ENCODE data around the gene RFTN1.
"Not testable (repeated sequence)": the region's sequence is repeated elsewhere in the genome, so short reads cannot be mapped to it uniquely, and the experiment has no call there.

RFTN1 gene

DNA sequence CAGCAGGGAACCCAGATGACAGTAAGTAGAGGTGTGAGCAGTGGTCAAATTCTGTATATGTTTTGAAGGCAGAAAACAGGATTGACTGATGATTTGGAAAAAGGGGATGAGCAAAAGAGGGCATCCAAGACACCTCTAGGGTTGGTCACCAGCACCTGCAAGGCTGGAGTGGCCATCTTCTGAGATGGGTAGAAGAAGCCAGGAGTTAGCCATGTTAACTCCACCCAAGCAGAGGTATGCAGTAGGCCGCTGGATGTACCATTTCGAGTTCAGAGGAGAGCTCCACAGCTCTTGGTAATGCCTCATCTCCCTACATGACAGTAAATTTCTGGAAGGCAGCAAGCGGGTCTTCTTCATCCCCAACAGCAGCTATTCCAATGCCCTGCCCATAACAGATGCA, 7.0 kb downstream of the RFTN1 start:
- DNase-seq, result no peak

- no peak for DNase-seq
Measured at GRCh38 chr3:16504692-16505091, 8.8 kb downstream of the RFTN1 start.

- DNase-seq, result peak; percentile 35
Measured at GRCh38 chr3:16504242-16504641, 9.3 kb downstream of the RFTN1 start.

DNA sequence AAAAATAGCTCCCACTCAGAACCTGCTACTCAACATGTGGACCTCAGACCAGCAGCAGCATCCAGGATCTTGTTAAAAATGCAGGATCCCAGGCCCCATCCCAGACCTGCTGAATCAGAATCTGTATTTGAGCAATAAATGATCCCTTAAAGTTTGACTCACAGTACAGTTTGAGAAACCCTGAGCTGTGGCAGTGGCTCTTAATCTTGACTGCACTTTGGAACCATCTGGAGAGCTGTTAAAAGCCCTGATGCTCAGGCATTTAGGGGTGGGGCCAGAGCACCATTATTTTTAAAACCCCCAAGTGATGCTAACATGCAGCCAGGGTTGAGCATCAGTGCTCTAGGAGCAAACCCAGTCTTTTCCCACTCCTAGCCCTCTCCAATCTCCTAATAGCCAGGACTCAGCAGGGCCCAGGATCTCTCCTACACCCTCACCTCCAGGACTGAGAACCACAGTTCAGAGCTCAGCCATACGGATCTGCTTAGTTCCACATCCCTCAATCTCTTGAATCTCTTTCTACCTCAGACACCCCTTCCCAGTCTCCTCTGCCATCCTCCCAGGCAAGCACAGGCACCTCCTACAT, 10.2 kb downstream of the RFTN1 start:
- no peak for DNase-seq

DNA sequence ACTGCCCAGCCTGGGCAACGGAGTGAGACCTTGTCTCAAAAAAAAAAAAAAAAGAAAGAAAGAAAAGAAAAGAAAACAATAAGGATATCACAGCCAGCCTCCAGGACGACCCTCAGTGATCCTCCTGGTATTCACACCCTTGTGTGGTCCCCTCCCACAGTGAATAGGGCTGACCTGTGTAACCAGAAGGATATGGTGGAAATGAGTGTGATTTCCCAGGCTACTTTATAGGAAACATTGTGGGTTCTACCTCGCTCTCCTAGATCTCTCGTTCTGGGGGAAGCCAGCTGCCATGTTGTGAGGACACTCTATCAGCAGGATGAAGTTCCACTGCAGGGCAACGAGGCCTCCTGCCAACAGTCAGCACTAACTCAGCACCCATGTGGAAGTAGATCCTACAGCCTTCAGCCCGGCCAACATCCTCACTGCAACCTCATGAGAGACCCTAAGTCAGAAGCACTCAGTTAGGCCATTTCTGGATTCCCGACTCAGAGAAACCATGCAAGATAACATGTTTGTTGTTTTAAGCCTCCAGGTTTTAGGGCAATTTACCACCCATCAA, 11.1 kb downstream of the RFTN1 start:
- DNase-seq, result no peak

GRCh38 chr3:16501376-16501775, 12.1 kb downstream of the RFTN1 start:
- no peak for DNase-seq

- DNase-seq, result no peak
Measured at GRCh38 chr3:16500911-16501310, 12.6 kb downstream of the RFTN1 start.

- DNase-seq, result no peak
Measured at GRCh38 chr3:16500093-16500492, 13.4 kb downstream of the RFTN1 start.

GRCh38 chr3:16499351-16499750, 14.1 kb downstream of the RFTN1 start:
- no peak for DNase-seq

DNA sequence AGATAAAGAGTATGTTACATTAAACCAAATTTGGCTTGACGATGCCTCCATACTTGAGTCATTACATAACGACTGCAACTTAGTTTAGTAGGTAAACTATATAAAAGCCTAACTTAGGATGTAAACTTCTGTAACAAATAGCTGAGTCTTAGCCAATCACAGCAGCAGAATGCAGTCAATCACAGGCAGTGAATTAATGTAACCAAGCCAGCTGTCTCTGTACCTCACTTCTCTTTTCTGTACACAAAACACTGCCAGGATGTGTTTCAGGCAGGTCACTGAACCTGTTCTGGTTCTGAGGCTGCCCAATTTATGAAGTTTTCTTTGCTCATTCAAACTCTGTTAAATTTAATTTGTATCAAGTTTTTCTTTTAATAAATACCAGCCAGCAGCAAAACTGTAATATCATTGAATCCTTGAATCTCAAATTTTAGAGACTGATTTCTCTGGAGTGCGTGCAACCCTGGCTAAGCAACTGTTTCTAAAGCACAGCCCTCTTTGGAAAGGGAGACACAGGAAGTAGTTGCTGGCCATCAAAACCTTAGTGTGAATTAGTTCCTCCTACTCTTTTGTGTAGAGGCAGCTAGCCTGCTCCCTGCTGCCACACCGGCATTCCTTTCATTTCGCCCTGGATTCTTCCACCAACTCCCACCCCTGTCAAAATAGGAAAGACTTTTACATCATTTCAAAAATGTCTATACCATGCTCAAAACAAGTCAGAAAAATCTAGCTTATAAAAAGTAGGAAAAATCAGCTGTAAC, 15.2 kb downstream of the RFTN1 start:
- DNase-seq, result no peak

DNA sequence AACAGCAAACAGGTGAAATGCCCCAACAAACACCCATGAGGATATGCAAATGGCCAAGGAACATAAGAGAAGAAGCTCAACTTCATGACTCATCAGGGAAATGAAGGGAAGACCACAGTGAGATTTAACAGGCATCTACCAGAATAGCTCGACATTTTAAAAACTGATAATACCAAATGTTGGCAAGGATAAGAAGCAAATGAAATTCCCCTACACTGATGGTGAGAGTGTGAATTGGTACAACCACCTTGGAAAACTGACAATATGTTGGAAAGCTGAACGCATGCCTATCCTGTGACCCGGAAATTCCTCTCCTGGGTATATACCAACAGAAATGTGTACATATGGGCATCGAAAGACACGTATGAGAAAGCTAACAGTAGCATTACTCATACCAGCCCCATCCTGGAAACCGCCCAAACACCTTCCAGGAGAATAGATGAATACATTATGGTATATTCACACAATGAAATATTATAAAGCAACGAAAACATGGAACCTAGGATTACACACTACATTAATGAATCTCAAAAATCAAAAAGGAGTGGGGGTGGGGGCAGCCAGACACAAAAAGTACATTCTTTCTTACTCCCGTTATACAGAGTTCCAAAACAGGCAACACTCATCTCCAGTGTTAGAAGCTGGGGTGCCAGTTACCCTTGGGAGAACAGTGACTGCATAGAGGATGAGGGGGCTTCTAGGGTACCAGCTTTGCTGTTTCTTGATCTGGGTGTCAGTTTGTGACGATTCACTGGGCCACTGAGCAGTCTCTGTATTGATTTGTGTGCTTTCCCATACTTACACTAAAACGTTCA, 16.9 kb downstream of the RFTN1 start:
- DNase-seq, result peak; percentile 44

DNA sequence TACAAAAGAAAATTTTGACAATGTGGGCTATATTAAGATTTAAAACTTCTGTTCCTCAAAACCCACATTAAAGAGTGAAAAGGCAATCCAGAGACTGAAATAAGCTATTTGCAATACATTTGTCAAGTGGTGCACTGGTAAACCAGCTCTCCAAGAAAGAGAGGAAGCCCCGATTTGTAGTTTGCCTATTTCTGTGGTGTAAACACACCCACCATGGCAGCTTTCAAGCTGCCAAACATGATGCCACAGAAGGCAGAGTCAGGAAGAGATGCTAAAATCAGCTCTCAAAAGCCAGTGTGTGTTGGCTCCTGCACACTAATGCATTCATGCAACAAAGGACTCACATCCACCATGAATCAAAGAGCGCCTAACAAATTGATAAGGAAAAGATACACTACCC, 17.5 kb downstream of the RFTN1 start:
- no peak for DNase-seq

GRCh38 chr3:16494814-16495431, 18.6 kb downstream of the RFTN1 start:
- DNase-seq, result no peak

DNA sequence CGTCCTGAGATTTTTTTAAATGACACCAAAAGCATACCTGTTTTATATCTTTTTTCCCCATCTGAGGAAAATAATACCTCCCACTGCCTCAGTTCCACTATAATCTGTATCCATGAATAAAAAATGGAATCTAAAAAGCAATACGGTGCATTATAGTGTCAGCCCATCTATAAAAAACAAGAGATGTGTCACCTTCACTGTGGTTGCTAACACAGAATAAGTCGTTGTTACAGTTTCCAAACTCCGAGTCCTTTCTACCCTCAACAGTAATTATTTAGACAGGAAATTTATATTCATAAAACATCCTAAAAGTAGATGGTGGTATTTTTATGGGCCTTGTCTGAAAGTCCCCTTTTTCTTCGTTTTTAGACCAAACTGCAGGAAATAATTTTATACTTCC, 19.4 kb downstream of the RFTN1 start:
- DNase-seq, result no peak

GRCh38 chr3:16490062-16490619, 23.4 kb downstream of the RFTN1 start:
- DNase-seq, result no peak

DNA sequence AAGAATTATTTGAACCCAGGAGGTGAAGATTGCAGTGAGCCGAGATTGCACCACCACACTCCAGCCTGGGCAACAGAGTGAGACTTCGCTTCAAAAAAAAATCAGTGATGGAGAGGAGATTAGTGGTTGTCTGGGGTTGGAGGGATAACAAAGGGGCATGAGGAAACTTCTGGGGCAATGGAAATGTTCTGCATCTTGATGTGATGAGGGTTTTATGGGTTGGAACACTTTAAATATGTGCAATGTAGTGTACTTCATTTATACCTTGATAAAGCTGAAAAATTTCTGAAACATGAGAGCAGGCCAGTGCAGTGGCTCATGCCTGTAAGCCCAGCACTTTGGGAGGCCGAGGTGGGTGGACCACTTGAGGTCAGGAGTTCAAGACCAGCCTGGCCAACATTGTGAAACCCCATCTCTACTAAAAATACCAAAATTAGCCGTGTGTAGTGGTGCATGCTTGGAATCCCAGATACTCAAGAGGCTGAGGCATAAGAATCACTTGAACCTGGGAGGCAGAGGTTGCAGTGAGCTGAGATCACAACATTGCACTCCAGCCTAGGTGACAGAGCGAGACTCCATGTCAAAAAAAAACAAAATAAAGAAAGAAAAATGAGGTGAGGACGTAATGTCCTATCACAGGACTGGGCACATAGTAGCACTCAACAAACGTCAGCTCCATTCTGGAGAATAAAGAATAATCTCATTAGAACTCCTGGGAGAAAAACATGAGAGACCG, 24.0 kb downstream of the RFTN1 start:
- not testable (repeated sequence) for DNase-seq

- no peak for DNase-seq
Measured at GRCh38 chr3:16488637-16489036, 24.9 kb downstream of the RFTN1 start.

DNA sequence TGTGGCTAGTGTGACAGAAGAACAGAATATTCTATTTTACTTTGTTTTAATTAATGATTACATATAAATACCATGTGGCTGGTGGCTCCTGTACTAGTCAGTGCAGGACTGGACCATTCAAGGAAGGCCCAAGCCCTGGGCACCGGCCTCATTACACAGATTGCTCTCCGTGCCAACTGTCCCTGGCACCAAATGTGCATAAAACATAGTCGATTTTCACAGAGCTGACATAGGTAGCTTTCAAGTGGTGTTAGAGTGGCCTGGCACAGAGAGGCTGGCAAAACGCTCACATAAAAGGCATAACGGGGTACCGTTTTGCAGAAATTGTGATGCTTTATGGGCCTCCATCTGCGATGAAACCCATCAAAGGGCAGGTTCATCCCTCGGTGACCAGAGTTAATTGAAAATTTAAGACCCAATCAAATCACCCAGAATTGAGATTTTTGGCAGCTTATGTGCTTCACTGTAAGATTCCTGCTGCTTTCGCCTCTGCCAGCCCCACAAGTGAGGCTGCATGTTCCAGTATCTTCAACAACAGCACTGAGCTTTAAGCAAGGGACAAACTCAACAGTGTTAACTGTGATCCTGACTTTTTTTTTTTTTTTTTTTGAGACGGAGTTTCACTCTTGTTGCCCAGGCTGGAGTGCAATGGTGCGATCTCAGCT, 25.9 kb downstream of the RFTN1 start:
- no peak for DNase-seq

- DNase-seq, result no peak
Measured at GRCh38 chr3:16486951-16487480, 26.5 kb downstream of the RFTN1 start.

GRCh38 chr3:16486201-16486600, 27.3 kb downstream of the RFTN1 start:
- DNase-seq, result no peak

DNA sequence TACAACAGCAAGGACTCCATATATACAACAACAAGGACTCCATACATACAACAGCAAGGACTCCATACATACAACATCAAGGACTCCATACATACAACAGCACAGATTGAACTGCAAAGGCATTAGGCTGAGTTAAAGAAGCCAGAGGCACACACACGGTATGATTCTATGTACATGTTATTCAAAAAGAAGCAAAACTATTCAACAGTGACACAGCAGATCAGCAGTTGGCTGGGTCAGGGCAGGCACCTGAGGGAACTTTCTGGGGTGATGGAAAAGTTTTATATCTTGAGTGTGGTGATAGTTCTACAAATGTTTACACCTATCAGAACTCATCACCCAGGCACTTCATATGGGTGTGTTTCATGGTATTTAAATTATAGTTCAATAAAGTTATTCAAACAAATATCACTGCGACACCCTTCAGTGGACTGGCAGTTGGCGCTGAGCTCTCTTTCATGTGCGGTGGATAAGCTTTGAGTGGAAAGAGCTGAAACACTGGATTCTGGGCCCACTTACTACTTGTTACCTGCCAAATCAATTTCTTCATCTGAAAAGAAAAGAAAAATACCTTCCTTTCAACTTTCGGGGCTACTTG, 28.0 kb downstream of the RFTN1 start:
- DNase-seq, result no peak
